Brain microvascular endothelial cell (primary cell): Measurements from ENCODE around the gene RWDD3.

Experiments
- DNase-seq: peaks from one replicate; pipeline ENCODE4 v3.0.0-alpha.2; 2020
- H3K27ac ChIP-seq: fragments of 250-450 bp; sonication (Bioruptor Pico); 2 replicates; pipeline ENCODE4 v1.5.1; 2020; ENCODE audit warnings: mild to moderate bottlenecking, moderate library complexity
- H3K27me3 ChIP-seq: fragments of 250-450 bp; sonication (Bioruptor Pico); replicated peaks from 2 replicates; pipeline ENCODE4 v1.5.1; 2020; ENCODE audit warnings: mild to moderate bottlenecking
- H3K36me3 ChIP-seq: fragments of 250-450 bp; sonication (Bioruptor Pico); replicated peaks from 2 replicates; pipeline ENCODE4 v1.5.1; 2020; ENCODE audit warnings: mild to moderate bottlenecking
- H3K4me3 ChIP-seq: 2 replicates; pipeline ENCODE4 v1.5.1; 2011; ENCODE audit warnings: low read depth, mild to moderate bottlenecking, control low read depth, low read length, moderate library complexity
- in situ Hi-C: cut with HindIII; loops from 2 replicates; pipeline ENCODE4 v1.10.0; 2017; ENCODE audit warnings: low sequenced_read_pairs, low pct_ligation_motif_present
- TF ChIP-seq, protein P1 (sequence below): IDR thresholded peaks from 2 replicates; pipeline ENCODE4 v1.5.1; 2011; ENCODE audit warnings: low read depth, mild to moderate bottlenecking, moderate library complexity, low read length, control low read depth, inconsistent platforms; ENCODE audit errors: missing control alignments

Gene RWDD3

DNA sequence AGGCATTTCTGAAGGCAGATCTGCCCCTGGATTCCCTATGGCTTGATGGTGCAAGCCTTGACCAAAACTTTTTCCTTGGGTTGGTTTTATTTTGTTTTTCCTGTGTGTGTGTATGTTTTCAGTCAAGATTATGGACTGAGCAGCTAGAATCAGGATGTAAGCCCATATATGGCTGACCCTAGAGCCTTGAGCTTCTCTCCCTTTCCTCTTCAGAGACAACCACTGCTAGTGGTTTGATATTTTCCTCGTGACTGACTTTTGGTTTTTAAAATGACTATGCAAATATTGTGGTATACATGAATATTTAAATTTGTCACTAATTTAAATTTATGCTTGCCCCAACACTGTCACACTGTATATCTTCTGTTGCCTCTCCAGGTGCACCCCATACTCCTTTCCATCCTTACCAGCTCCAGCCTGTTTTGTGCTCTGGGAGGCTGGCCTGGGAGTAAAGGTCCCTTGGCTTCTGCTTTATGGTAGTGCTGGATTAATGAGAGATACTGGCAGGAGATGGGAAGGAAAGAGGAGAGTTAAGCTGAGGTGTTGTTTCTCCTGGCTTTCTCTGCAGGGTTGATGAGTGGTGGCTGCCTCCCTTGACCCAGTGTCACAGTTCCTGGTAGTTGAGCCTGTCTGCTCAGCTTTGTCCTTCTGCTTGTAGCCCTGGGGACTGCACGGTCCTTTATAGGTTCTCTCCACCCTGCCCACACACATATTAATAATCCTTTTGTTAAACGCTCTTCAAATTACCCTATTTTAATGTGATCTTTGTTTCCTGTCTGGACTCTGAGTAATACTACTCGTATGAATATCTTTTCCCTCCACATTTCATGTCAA is 44.4 kb downstream of the RWDD3 start:
- no peak for DNase-seq
- TF ChIP-seq, protein P1, sequence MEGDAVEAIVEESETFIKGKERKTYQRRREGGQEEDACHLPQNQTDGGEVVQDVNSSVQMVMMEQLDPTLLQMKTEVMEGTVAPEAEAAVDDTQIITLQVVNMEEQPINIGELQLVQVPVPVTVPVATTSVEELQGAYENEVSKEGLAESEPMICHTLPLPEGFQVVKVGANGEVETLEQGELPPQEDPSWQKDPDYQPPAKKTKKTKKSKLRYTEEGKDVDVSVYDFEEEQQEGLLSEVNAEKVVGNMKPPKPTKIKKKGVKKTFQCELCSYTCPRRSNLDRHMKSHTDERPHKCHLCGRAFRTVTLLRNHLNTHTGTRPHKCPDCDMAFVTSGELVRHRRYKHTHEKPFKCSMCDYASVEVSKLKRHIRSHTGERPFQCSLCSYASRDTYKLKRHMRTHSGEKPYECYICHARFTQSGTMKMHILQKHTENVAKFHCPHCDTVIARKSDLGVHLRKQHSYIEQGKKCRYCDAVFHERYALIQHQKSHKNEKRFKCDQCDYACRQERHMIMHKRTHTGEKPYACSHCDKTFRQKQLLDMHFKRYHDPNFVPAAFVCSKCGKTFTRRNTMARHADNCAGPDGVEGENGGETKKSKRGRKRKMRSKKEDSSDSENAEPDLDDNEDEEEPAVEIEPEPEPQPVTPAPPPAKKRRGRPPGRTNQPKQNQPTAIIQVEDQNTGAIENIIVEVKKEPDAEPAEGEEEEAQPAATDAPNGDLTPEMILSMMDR: no peak
- in situ Hi-C loops: no loop called here
- Histone ChIP-seq H3K4me3 (no peak overlapping the region), H3K27me3 (no peaks in the 10 kb centered on the region), H3K27ac (no peak overlapping the region), H3K36me3 (no peaks in the 10 kb centered on the region)

DNA sequence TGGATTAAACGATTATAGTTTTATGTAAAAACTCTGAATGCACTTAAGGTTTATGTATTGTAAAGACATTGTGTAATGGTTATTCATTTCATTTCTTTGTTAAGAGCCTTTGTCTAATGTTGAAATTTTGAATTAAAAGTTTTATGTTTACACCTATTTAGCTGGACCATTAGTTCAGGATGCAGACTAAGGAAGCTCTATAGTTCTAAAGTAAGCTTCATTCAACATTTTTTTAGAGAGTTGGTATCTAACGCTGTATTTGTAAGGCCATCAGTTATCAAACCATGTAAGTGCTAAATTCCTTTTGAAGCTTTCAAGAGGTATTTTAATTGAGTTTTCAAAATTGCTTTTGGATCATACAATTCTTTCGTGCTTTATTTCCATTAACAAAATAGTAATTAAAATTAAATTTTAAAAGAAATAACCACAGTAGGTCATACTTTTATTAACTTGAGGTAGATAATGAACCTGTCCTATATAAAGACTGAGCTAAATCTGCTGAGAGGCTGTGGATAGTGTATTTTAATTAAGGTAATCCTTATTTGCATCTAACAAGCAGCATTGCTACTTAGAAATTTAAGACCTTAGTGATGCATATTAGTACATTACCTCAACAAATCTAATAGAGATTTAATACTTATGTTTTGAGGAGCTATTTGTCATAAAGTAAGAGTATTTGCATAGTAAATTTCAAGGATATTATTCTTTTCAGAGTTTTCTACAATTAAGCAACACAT is 47.9 kb downstream of the RWDD3 start:
- Histone ChIP-seq H3K36me3 (no peaks in the 10 kb centered on the region), H3K4me3 (no peak overlapping the region), H3K27me3 (no peaks in the 10 kb centered on the region), H3K27ac (no peak overlapping the region)
- DNase-seq: no peak
- TF ChIP-seq, protein P1: no peak
- in situ Hi-C loops: no loop called here

DNA sequence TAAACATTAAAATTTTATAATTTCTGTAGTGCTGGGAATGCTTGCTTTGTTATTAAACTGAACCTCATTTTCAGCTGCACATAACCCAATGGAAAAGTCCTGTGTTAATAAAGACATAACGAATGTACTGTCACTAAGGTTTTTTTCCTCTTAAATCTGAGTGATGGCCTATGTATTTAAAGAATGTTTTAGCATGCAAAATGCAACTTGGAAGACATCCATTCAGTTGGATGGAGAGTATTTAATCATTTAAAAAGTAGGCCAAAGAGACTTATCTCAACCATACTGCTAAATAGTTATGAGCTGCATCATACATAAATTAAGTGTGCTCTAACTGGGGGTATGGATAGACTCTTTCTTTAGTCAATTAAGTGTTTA is 48.5 kb downstream of the RWDD3 start:
- H3K27me3 ChIP-seq: no peaks in the 10 kb centered on the region
- no peak for DNase-seq
- H3K4me3 ChIP-seq: no peak overlapping the region
- in situ Hi-C loops: no loop called here
- TF ChIP-seq, protein P1: no peak
- H3K27ac ChIP-seq: no peak overlapping the region
- no peaks in the 10 kb centered on the region for H3K36me3 ChIP-seq

DNA sequence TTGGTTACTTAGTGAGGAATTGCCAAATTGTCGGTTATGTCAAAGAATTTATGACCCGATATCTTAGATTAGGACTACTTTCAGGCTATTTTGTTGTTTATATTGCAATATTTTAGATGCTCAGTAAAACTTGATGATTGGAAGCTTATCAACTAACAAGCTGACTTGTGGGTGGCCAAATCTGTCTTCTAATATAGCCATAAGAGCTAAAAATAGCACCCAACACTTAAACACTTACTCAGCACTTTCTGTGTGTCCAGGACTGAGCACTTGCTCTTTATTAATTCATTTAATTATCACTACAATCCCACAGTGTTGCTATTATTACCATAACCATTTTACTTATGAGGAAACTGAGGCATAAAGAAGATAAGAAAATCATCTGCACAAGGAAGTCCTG is 50.4 kb downstream of the RWDD3 start:
- Histone ChIP-seq H3K27ac (no peak overlapping the region), H3K36me3 (no peaks in the 10 kb centered on the region), H3K27me3 (no peaks in the 10 kb centered on the region), H3K4me3 (no peak overlapping the region)
- DNase-seq: no peak
- in situ Hi-C loops: no loop called here
- TF ChIP-seq, protein P1: no peak

DNA sequence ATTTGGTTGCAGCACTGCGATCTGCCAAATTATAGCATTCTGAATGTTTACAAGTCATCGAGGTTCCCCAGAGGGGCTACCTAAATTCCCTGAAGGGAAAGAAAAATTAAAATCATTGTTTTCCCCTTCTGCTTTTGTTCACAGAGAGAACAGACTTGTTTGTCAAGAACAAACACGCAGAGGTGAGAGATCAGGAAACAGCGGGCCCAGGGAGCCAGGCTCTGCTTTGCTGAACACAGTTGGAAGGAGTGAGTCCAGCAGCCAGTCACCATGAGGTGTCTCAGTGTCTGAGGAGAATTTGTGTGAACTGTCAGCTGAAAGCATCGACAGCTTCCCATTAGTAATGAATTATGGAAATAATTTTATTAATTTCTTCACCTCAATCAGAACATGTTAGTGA is 52.5 kb downstream of the RWDD3 start:
- no peak overlapping the region for H3K4me3 ChIP-seq
- no peak overlapping the region for H3K27ac ChIP-seq
- no peaks in the 10 kb centered on the region for H3K36me3 ChIP-seq
- no peaks in the 10 kb centered on the region for H3K27me3 ChIP-seq
- in situ Hi-C loops: no loop called here
- TF ChIP-seq, protein P1: no peak
- DNase-seq: no peak
